GM18519 (cell line): Measurements from ENCODE around the gene DGKB.

Experiments
- ATAC-seq: cut with Tn5 transposase; IDR thresholded peaks from one replicate; pipeline ENCODE4 v1.9.1; 2021; ENCODE audit warnings: mild to moderate bottlenecking, moderate library complexity; ENCODE audit not compliant: unreplicated experiment, low FRiP score

DGKB gene

DNA sequence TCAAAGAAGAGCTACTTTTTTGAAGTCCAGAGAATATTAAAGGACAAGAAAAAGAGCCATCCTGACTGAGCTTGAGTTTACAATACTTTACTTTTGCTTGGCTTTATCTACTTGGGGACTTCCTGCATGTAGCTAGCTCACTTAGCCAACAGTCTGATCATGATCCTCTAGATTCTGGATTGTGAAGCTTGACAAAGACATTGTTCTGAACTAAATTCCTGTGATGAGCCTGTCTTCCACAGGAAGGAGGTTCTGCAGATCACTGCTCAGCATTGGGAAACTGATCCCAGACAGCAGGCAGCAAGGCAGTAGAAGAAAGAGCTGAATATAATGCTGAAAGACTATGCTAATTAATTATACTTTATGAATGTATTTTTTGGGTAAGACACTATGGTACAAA is 296.4 kb downstream of the DGKB start:
- no peak for ATAC-seq

DNA sequence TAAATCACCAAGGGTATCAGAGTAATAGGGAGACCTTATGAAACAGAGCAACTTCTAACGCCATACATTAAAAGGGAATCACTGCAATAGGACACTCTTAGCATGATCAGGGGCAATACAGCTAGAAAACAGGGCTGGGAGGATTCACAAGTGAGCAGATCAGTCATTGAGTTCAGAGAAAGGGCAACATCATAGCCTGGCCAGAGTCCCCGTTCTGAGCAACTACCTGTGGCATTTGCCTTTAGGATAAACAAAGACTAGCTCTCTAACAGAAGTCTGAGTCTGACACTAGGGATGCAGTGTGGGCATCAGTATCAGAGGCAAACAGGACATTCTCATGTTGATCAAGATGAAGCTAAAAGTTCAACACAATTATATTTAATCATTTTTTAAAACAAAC is 297.9 kb downstream of the DGKB start:
- ATAC-seq, result no peak

DNA sequence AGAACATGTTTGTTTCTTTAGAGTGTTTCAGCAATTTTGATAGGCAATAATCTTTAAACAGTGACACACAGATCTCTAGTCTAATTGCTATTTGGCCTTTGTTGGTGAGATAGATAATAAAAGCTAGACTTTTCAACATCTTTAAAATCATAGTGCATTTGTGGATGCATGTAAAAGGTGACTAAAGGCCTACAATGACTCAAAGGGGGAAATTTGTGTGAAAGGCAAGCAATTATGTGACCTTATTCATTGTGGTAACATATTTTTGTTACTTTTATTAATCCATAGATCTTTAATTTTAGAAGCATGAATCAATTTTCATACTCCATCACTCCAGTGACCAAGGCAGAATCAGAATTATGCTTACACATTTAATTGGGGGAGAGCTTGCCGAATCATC is 299.7 kb downstream of the DGKB start:
- no peak for ATAC-seq

DNA sequence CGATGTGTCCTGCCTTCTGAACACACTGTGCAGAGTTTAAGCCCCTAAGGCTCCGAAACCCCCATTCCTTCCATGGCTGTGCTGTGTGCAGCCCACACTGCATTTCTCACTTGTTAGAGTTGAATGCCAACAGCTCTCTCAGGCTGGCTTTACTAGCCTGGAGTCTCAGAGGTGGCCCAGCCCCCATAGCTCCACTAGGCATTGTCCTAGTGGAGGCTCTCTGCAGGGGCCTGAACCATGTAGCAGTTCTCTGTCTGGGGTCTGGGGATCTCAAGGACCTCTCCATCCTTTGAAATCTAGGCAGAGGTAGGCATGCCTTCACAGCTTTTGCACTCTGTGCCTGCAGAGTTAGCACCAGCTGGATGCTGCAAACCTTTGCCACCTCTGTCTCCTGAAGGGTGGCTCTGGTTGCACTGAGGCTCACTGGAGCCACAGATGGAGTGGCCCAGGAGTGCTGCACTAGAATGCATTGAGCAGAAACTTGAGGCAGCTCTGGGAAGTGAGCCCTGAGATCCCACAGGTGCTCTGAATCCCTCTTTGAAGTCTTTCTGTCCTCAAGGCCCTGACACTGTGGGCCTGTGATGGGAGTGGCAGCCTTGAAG is 301.7 kb downstream of the DGKB start:
- ATAC-seq, result no peak

DNA sequence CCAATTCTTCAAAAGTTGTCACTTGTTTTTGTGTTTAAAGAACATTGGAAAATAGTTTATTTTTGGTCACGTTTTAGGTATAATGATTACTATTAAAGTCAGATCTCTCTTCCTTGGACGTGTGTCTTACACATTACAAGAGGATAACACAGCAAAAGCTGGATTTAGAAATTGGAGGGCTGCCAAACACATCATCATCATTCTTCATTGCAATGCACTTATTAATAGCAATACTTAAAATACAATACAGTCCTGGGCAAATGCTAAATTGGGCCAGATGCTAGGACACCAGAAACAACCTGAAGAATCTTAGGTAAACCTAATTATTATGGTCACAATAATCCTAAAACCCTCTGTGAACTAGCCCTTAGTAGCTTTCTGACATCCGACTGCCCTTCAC is 303.6 kb downstream of the DGKB start:
- ATAC-seq, result no peak

DNA sequence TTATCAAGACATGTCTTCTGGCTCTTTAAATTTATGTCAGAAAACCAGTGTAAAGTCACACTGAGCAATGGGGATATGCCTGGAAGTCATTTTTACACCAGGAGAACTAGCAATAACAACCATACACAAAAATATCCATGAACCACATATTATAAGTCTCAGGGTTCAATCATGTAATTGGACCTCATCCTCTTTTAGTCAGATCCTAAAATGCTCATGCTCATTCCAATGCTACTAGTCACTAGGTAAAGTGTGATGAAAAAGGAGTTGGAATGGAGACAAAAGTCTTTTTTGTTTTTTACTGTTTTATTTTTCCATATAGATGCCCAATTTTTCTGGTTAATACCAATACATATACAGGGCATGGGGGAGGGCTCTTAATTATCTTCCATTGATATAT is 306.1 kb downstream of the DGKB start:
- ATAC-seq, result no peak

DNA sequence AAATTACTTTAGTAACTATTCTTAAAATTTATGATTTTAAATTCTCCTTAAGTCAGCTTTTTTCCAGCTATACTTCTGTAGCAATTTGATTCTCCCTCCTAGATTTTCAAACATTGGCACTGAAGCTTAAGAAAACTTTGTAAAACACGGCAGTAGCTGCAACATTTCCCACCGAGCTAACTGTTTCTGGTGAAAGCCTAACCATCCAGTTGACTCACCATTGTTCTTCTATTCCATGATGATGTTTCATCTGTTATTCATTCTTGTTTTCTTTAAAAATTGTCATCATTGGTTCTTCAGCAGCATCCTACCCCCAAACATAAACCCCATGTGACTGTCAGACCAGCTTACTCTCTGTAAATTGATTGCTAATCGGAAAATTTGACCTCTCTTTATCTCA is 312.3 kb downstream of the DGKB start:
- no peak for ATAC-seq

DNA sequence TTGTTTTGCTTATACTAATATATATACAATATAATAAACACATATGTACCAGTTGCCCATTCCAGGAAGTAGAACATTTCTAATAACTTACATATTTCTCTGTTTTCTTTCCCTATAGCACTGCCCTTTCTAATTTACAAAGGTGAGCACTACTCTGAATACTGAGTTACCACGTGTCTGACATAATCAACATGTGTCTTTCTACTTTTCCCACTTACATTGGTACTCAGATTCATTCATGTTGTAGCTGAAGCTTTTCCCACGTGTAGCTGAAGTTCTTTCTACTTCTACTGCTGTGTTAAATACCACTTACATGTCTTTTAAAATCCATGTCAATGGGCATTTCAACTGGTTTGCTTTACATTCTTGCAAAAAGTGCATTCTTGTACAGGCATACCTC is 317.3 kb downstream of the DGKB start:
- no peak for ATAC-seq

DNA sequence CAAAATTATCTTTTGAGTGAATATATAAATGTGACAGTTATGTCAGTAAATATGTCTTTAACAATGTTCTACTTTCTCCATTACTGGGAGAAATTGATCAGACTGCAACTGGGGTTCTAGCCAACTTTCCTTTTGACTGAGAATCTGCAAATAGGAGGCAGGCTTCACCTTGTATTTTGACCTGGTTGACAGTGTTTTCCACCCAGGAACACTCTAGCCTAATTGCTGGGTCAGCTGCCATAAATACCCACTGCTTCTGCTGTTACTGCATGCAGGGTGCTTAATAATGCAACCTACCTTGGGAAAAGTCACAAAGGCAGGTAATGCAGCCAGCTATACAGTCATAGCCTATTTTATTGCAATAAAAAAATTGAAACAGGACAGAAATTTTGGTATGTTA is 319.0 kb downstream of the DGKB start:
- no peak for ATAC-seq

DNA sequence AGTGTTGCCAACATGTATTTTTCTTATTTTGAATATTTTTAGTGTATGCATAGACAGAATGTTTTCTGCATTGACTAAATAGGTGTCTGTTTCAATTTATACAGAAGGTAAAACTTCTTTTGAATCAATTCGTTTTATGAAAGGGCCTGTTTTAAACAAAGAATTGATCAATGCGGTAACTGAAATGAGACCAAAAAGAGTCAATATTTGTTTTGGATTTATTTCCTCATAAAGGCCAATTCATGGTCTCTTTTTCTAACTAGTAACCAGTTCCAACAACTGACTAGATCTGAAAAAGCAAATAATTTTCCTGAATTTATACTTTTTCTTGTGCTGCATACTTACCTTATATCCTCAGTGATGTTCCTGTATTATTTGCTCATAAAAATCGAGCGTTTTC is 320.5 kb downstream of the DGKB start:
- ATAC-seq, result no peak

DNA sequence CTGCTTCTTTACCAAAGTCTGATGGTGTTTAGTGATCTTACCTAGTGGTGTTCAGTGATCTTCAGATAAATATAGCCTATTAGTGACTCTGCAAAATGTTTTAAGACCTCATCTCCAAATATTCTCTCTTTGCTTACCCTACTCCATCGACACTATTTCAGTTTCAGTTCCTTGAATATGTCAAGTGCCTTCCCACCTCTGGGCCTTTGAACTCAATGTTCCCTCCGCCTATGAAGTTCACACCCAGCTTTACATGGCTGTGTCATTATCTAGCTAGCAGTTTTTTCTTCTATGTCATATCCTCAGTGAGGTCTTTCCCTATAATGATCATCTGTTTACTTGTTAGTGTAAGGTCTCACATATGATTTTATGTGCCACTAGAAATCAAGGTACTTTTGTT is 322.6 kb downstream of the DGKB start:
- no peak for ATAC-seq

DNA sequence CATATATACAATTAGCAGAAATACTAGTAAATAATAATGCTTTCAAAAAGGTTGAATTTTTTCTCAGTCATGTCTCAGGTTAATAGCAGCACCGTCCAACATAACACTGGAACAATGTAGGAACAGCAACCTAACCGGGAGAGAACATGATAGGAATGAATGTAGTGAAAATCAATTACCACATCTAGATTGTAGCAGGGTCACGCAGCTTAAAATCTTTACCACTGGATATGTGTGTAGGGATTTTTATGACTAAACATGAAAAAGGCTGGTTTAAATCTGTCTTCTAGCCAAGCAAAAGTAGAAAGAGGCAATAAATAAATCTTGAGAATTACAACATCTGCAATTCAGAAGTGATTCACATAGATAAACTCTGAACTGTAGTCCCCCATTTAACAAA is 326.0 kb downstream of the DGKB start:
- no peak for ATAC-seq

DNA sequence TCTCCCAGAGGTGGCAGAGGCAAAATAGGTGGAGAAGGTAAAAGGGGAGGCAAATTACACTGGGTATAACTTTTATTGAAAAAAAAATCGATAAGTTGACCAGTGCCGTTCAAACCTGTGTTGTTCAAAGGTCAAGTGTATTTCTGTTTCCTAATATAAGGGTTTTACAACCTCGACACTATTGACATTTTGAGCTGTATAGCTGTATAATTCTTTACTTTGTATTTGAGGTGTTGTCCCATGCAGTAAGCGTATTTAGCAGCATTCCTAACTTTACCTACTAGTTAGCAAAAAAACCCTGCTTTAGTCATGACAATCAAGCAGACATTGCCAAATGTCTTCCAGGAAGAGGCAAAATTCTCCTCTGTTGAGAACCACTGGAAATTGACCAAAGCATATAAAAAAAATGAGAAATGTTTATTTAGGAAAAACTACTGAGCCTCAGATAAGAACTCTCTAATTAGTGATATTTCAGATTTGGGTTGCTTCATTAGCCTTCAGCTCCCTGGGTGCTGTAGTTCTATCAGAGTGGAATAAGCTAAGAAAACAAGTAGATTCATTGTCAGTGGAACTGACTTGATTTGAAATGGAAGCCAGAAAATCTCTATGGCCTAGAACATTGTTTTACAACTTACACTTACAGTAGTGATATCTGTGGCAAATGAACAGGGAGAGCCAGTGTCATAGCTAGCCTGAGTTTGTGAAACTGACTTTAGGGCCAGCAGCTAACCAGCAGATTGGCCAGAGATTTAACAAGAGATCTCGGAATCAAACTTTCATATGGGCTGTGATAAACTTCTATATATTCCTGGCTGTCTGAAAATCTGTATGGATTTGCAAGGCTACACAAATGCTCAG is 331.6 kb downstream of the DGKB start:
- no peak for ATAC-seq

DNA sequence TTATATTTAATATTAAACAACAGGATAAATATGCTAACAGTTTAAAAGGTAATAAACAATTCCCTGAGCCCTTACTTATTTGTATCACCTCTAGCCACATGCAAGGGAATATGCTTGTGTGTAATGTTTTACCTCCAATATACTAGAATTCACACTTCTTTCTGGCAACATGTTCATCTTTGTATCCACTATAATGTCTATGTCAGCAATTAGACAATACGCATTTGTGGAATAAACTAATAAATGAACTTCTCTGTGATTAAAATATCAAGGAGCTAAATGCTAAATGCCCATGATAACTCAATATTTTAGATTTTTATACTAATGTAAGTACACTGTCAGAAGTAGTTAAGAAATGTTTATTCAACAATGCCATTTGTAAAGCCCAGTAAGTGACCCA is 350.5 kb downstream of the DGKB start:
- ATAC-seq, result no peak

DNA sequence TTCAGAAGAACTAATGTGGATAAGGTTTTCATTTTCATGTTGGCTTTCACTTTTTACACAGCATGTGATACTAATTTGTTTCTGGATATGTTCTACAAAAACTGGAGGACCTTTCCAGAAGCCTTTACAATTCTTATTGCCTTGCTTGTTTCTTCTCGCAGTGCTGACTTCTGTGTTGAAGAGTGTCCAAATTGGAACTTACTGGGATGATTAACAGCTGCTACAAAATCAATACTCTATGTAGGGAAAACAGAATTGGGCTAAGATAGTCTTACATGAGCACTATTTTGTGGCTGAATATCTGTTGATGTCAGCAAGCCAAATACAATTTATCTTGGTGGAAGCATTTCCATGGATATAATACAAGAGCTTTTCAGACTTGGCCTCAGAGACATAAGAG is 351.2 kb downstream of the DGKB start:
- ATAC-seq, result no peak

DNA sequence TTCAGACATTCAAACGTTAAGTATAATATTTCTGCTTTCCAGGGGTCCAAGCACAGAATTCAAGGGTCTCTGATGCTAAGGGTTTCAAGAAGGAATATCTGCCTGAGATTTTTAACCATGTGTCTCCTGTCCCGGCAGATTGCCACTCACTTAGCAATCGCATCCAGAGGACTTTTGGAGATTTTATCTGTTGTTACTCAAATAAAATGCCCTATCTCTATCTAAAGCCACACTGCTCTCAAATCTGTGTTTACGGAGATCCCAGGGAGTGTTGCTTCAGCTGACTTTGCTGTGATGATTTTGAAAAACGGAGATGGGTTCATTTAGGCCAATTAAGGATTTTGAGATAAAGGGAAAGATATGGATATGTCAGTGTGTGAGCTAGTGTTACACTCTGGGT is 359.9 kb downstream of the DGKB start:
- ATAC-seq, result no peak

DNA sequence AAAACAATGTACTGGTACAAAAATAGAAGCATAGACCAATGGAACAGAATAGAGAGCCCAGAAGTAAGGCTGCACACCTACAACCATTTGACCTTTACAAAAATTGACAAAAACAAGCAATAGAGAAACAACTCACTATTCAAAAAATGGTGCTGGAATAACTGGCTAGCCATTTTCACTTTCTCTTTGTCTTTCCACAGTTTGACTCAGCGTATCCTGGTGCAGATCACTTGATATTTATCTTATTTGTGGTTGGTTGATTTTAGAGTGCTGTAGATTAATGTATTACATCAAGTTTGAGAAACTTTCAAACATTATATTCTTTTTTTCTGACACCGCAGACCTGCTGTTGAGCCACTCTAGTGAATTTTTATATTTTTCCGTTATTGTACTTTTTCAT is 381.4 kb downstream of the DGKB start:
- ATAC-seq, result no peak

DNA sequence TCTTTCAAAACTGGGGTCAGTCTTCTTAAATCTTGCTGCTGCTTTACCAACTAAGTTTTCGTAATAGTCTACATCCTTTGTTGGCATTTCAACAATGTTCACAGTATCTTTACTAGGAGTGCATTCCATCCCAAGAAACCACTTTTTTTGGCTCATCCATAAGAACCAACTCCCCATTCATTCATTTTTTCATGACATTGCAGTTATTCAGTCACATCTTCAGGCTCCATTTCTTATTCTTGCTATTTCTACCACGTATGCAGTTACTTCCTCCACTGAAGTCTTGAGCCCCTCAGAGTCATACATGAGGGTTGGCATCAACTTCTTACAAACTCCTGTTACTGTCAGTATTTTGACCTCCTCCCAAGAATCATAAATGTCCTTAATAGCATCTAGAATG is 392.3 kb downstream of the DGKB start:
- no peak for ATAC-seq

DNA sequence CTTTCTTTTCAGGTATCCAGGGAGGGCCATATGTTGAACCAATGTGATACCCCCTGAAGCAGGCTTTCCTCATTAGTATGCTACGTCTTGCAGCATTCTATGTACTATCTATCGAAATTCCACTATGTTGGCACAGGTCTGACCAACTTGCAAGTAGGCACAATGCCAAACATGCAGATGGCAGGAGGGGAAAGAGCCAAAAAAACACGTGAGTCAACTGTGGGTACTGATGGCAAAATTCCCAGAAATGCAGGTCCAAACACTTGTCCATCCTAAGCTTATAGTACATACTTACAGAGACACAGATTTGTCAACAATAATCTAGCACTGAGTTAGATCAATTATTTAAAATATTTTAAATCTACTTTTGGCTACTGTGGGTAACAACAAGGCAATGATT is 394.9 kb downstream of the DGKB start:
- no peak for ATAC-seq

DNA sequence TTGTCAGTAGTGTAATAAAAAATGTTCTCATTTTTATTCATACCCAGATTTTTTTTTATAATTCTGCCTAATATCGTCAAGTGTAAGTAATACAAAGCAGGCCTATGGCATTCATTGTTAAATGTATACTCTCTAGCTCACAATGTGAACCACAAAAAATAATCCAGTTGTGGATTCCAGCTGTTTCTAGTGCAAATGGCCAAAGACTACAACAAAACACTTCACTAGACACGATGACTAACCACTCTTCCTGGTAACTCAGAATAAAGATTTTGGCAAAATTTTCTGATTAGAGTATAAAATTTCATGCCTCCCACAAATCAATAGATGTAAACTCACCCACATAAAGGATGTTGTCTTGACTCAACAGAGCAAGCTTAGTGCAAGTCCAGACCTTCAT is 396.6 kb downstream of the DGKB start:
- no peak for ATAC-seq

DNA sequence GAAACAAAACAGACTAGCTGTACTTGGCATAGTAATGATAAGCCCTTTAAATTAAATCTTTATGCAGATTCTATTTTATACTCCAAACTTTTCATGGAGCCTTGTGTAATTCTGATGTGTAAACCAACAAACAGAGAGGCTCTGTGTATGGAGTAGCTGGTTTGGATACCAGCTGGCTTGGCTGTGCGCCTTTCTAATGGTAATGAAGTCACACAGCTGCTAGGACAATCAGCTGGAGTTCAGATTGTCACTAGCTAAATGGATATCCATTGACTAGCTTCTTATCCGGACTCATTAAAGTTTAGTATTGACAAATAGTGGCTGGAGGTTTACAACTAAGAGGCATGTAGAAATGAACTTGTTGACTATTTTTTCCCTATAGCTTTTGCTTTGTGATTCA is 398.4 kb downstream of the DGKB start:
- ATAC-seq, result no peak

DNA sequence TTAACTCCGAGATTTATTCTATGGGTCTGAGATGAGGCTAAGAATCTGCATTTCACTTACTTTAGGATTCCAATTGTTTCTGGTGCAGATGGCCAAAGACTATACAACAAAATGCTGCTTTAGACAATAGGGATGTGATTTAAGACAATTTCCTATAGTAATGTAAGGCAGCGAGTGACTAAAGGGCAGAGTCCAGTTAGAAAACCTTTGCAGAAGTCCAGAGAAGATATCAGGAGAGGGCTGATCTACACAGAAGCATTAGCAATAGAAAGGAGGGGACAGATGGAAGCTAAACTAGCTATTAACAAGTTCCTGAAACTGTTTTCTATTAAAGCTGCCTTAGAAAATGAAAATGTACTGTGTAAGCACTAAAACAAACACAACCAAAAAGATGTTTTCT is 398.9 kb downstream of the DGKB start:
- no peak for ATAC-seq
